GM18867 (cell line): Measurements from ENCODE around the gene IL17F.

Source experiments
- ATAC-seq: cut with Tn5 transposase; IDR thresholded peaks from one replicate; pipeline ENCODE4 v1.9.1; 2021; ENCODE audit warnings: mild to moderate bottlenecking, moderate library complexity; ENCODE audit not compliant: unreplicated experiment

The IL17F gene

DNA sequence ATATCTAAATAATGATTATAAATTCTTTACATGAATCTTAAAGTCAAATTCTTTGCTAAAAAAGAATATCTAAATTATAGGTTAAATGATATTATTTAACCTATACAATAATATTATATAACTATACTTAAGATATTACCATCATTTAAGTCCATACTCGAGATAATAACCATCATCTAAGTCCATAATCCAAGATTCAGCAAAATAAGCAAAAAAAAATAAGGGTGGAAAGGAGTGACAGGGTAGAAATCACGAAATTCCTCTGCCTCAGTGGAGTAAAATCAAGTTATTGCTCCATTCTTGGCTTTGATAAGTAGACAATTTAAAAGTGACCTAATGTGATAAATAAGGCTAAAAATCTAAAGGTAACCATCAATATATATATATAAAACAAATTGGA lies 48.4 kb downstream of the IL17F start:
- ATAC-seq, result no peak

DNA sequence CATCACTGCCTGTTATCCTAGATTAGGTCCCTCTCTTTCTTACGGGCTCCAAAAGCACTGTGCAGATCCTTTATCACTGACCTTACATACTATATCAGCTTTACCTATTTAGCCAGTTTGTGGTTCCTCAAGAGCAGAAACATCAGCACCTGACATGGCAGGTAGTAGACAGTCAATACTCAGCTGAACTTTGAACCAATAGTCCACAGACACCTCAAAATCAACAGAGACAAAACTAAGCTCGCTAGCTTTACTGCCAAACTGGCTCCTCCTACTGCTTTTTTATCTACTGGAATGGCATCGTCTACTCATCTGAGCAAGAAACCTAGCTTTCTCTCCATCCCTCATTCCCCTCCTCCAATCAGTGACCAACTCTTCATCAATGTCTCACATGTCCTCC lies 52.5 kb downstream of the IL17F start:
- no peak for ATAC-seq

DNA sequence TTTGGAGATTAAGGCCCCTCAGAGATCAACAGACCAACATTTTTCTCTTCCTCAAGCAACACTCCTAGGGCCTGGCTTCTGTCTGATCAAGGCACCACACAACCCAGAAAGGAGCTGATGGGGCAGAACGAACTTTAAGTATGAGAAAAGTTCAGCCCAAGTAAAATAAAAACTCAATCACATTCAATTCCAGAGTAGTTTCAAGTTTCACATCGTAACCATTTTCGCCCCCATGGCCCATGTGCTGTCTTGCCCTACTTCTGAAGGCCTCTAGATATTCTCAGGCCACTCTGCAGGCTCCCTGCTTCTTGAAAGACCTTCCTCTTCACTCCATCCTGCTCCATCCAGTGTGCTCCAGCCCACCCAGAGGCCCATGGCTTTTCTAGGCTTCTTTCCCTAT lies 53.9 kb downstream of the IL17F start:
- ATAC-seq, result no peak

DNA sequence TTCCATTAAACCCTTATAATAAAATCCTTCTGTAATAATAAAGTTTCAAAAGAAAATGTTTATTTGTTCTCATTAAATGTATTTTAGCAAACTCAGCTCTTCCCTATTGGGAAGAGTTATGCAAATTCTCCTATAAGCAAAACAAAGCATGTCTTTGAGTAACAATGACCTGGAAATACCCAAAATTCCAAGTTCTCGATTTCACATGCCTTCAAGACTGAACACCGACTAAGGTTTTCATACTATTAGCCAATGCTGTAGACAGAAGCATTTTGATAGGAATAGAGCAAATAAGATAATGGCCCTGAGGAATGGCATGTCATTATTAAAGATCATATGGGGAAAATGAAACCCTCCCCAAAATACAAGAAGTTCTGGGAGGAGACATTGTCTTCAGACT lies 54.3 kb downstream of the IL17F start:
- no peak for ATAC-seq

DNA sequence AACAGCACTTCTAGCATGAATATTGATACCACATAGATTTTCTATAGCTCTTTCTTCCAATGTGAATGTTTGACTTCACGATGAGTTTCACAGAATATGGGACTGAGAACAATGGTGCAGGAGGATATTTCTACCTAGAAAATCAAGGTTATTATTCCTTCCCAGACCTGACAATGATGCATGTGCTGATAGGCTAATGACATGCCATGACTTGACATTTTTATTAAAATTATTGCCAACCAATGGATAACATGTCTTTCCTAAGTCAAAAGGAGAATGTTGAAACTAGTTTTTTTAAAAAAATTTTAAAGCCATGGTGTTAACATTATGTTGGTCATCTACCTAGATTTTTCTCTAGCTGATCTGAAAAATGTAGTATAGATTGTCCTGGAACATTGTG lies 57.2 kb downstream of the IL17F start:
- no peak for ATAC-seq
